Activated T-helper 1 cell treated with anti-CD3 and anti-CD28 coated beads, Interleukin-2, amount 50 U/mL, for 16 hours (primary cell): ENCODE data around the gene SPO11.

ENCODE experiments used
- DNase-seq, 2 donors: peaks; one replicate each; pipeline ENCODE4 v3.0.0-alpha.2; 2020; ENCODE audit warnings: low read depth in 1 of 2, low spot score in 1 of 2

Gene SPO11

GRCh38 chr20:57310821-57311514, 18.6 kb upstream of the SPO11 start:
- no peak for DNase-seq

GRCh38 chr20:57312138-57312537, 17.5 kb upstream of the SPO11 start:
- no peak for DNase-seq

- no peak for DNase-seq
Measured at GRCh38 chr20:57313230-57313629, 16.4 kb upstream of the SPO11 start.

GRCh38 chr20:57313951-57314350, 15.7 kb upstream of the SPO11 start:
- no peak for DNase-seq

- no peak for DNase-seq
Measured at GRCh38 chr20:57315083-57315975, 14.3 kb upstream of the SPO11 start.

GRCh38 chr20:57315976-57316480, 13.6 kb upstream of the SPO11 start:
- DNase-seq = no peak

GRCh38 chr20:57316795-57317201, 12.8 kb upstream of the SPO11 start:
- no peak for DNase-seq

GRCh38 chr20:57317316-57317788, 12.3 kb upstream of the SPO11 start:
- no peak for DNase-seq

- DNase-seq = no peak
Measured at GRCh38 chr20:57317789-57318371, 11.7 kb upstream of the SPO11 start.

- DNase-seq = no peak
Measured at GRCh38 chr20:57319584-57319983, 10.0 kb upstream of the SPO11 start.

- no peak for DNase-seq
Measured at GRCh38 chr20:57320358-57320757, 9.2 kb upstream of the SPO11 start.

GRCh38 chr20:57321142-57321541, 8.5 kb upstream of the SPO11 start:
- DNase-seq = no peak

GRCh38 chr20:57322476-57322875, 7.1 kb upstream of the SPO11 start:
- DNase-seq = no peak

GRCh38 chr20:57323034-57323433, 6.6 kb upstream of the SPO11 start:
- no peak for DNase-seq

GRCh38 chr20:57325632-57326356, 3.8 kb upstream of the SPO11 start:
- no peak for DNase-seq

- no peak for DNase-seq
Measured at GRCh38 chr20:57326667-57327455, 2.7 kb upstream of the SPO11 start.

GRCh38 chr20:57327820-57328219, 1.8 kb upstream of the SPO11 start:
- no peak for DNase-seq

GRCh38 chr20:57330998-57331397, 1.4 kb downstream of the SPO11 start:
- no peak for DNase-seq

GRCh38 chr20:57332105-57333089, 2.8 kb downstream of the SPO11 start:
- no peak for DNase-seq
